HL-60/S4 (cell line): ENCODE measurements around the gene COL6A2.
"Not testable (repeated sequence)": the region's sequence is repeated elsewhere in the genome, so short reads cannot be mapped to it uniquely, and the experiment has no call there.

Experiments used
- in situ Hi-C: fragments of 300-500 bp; cut with MboI; formaldehyde crosslinking; loops from 2 replicates; pipeline ENCODE4 v1.14.3; 2022; ENCODE audit warnings: low sequenced_read_pairs

The COL6A2 gene

GRCh38 chr21:46092811-46093667, 4.9 kb upstream of the COL6A2 start:
- in situ Hi-C loops = no loop called here

DNA sequence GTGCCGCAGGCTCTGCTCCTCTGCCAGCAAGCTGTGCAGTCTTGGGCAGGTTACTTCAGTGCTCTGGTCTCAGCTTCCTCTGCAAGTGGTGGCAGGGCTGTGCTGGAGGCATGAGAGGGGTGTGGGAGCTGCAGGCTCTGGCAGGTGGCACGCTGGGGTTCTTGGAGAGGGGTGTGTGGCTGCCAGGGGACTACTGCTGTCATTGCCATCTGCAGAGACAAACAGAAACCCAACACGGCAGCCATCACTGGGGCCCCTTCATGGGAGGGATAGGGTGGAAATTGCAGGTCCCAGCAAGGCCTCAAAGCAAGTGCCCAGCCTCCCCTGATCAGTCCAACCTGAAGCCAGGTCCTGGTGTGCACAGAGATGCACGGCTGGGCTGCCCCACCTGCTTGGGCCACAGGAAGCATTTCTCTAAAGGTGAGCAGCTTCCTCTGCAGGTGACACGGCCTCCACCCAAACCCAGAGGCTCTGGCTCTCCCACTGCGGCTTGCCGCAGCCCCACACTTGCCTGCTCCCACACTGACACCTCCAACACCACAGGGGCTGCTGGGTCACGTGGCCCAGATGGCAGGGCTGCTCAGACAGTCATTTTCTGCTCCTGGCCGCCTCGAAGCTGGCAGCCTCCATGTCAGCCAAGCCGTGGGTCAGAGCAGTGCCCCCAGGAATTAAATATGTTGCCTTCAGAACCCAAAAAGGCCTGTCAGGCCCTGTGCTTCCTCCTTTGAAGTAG, 4.1 kb upstream of the COL6A2 start:
- in situ Hi-C loops = no loop called here

DNA sequence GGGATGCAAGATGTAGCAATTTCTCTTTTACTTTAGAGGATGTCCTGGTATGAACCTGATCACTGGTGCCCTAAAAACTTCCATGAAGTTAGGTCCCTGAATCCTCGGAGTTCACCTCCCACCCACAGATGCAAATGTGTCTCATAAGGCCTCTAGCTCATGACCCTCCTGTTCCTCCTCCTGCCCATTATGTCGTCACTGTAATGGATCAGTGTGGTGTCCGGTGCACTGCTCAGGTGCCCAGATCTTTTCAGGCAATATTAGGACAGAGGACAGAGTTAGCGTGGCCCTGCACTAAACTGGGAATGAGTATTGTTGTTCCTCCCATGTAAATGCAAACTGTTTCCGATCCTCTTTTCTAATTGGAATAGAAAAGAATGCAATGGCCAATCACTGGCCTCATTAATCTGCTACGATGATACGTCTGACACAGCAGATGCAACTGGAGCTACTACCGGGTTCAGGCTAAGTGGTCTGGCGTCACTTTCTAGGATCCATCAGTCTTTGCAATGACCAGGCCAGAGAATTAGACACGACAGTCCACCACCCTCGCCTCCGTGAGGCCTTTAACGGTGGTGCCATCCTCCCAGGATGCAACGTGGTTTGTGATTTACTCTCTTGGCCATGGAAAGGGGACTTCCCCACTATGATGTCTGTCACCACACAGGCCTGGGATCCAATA, 3.4 kb upstream of the COL6A2 start:
- in situ Hi-C loops = no loop called here

- in situ Hi-C loops = no loop called here
Measured at GRCh38 chr21:46095083-46095719, 2.7 kb upstream of the COL6A2 start.

- in situ Hi-C loops = no loop called here
Measured at GRCh38 chr21:46095814-46096595, 1.9 kb upstream of the COL6A2 start.

- in situ Hi-C loops = no loop called here
Measured at GRCh38 chr21:46096596-46097335, 1.1 kb upstream of the COL6A2 start.

DNA sequence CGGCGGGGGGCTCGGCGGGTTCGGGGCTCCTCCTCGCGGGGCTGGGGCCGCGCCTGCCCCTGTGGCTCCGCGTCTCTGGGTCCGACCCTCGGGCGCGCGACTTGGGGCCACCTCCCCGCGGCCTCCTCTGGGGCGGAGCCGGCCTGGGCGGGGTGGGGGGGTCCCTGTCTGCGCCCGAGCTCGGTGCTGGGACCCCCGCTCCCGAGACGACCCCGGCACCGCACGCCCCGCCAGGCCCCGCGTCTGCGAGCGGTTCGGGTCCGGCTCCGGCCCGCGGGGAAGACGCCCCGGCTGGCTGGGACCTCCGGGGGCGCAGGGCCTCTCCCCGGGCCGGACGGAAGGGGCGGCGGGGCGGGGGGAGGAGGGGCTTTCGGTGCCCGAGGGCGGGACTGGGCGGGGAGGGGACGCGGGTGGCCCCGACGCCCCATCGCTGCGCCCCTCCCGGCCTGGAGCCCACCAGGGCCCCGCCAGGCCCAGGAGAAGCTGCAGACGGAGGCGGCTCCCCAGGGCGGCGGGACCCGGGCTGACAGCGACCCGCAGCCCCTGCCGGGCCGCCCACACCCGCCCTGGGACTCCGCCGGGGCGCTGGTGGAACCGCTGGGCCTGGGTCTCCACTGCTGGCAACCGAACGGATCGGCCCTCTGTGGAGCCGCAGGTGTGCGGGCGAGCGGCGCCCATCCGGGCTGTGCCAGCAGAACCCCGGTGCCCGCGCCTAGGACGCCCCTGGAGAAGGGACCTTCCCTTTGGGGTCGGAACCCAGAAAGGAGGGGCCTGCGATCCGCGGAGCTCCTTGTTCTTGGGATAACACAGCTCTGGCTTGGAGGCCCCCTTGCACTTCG, 610 bp downstream of the COL6A2 start:
- in situ Hi-C loops = no loop called here

GRCh38 chr21:46099476-46099875, 1.6 kb downstream of the COL6A2 start:
- in situ Hi-C loops = no loop called here

GRCh38 chr21:46100020-46100419, 2.1 kb downstream of the COL6A2 start:
- in situ Hi-C loops = no loop called here

GRCh38 chr21:46100426-46100825, 2.5 kb downstream of the COL6A2 start:
- in situ Hi-C loops = no loop called here

DNA sequence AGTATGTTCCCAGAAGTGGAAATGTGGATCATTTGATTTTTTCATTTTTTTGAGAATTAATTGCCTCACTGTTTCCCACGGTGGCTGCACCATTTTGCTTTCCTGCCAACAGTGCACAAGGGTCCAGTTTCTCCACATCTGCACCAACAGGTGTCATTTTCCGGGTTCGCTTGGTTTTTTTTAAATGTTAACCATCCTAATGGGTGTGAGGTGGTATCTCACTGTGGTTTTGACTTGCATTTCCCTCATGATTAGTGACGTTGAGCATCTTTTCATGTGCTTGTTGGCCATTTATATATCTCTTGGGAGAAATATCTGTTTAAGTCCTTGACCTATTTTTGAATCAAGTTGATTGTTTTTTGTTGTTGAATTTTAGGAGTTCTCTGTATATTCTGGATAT, 3.0 kb downstream of the COL6A2 start:
- in situ Hi-C loops = no loop called here

- in situ Hi-C loops = no loop called here
Measured at GRCh38 chr21:46104104-46104503, 6.2 kb downstream of the COL6A2 start.

DNA sequence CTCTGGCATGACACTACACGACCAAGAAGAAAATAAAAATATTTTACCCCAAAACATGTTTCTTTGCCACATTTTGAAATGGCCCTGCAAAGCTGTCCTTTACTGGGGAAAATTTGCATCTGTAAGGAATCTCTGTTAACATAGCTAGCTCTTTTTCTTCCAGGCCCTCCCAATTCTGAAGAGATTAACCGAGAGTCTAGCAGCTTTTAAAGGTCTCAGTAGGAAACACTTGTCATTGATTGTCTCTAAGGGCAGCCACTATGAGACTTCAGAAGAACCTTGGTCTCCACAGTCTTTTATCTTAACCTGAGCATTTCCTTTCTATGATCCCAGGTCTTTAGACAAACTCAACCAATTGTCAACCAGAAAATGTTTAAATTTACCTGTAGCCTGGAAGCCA, 9.5 kb downstream of the COL6A2 start:
- in situ Hi-C loops = not testable (repeated sequence)

GRCh38 chr21:46108827-46109312, 11.0 kb downstream of the COL6A2 start:
- in situ Hi-C loops = no loop called here

DNA sequence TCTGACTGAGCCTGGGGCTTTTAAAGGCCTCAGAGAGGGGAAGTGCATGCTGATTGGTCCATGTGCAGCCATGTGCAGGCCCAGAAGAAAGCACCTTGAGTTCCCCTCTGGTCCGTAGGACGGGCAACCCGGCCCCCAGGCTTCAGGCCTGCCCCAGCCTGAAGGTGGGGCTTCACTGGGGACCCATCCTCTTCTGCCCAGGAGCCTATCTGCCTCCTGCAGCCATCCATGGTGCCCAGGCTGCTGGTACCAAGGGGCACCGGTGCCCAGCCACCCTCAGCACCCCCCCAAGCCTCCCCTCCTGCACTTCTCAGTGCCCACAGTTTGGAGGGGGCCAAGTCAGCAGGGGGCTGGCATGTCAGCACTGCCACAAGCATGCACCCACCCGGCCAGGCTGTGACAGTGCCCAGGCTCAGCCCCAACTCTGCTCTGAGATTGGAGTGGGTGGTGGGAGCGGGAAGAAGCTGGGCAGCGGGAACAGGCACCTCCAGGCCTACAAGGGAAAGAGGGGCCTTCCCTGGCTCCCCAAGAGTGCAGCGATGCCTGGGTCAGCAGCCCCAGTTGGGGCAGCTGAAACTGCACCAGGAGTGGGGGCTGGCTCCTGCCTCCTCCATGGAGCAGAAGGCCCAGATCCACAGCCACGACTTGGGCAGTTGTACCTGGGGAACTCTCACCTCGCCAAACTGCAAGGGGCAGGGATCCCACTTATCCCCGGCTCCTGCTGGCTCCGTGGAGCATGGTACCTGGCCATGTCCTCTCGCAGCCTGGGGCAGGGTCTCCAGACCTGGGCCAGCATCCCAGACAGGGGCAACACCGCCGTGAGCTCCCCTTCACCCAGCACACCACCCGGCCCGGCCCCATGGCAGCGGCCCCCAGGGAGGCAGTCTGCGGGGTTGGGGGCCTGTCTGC, 11.7 kb downstream of the COL6A2 start:
- in situ Hi-C loops = no loop called here

- in situ Hi-C loops = no loop called here
Measured at GRCh38 chr21:46110499-46111192, 12.7 kb downstream of the COL6A2 start.

DNA sequence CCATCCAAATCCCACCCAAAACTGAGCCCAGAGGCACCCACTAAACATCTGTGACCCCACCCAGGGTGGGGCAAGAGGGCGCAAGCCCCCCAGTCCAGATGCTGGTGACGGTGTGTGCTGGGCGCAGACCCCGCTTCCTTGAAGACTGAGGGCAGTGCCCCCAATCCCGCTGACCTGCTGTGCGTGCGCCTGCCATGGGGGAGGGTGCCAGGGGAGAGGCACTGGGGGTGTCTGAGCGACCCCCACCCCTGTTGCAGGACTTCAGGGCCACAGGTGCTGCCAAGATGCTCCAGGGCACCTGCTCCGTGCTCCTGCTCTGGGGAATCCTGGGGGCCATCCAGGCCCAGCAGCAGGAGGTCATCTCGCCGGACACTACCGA, 13.3 kb downstream of the COL6A2 start:
- in situ Hi-C loops = no loop called here
